ENCODE measurements around the gene CRACR2A. TPM values are rescaled to one million over a fixed set of nuclear protein-coding genes. Genes with fewer than 3 reads are reported as not detected.

Gene CRACR2A
- total RNA-seq, 4 donors from 2014 or later, result 1.2 to 7.9 (median 2.2) TPM

- H3K9me3 ChIP-seq, result no peaks in the 10 kb centered on the region
- H3K27ac ChIP-seq, result no peak overlapping the region
- DNase-seq, result no peak
- no peaks in the 10 kb centered on the region for H3K27me3 ChIP-seq
- intact Hi-C loops (cut with DNase I), result loop anchor here (5.0 kb wide), 1 partner anchor 387 kb away; no protein-coding TSS in a partner anchor
- H3K4me1 ChIP-seq, result no peaks in the 10 kb centered on the region
- WGBS, 2 donors, result 92 to 93% methylated on average over 12 of the region's 12 CpGs
- H3K36me3 ChIP-seq, result no peaks in the 10 kb centered on the region
- H3K4me3 ChIP-seq (replicated peaks in 1 of 3), result no peak overlapping the region
- TF ChIP-seq POLR2A (IDR thresholded peaks at IDR 0.05) (no peak), CTCF (IDR thresholded peaks at IDR 0.05) (no peak)
These were observed 68.4 kb downstream of the CRACR2A start for GRCh38 chr12:3684449-3685051.

- no peak for TF ChIP-seq POLR2A (IDR thresholded peaks at IDR 0.05)
- no peak for TF ChIP-seq CTCF (IDR thresholded peaks at IDR 0.05)
- Histone ChIP-seq H3K27me3 (no peaks in the 10 kb centered on the region), H3K4me1 (no peaks in the 10 kb centered on the region), H3K9me3 (no peaks in the 10 kb centered on the region), H3K36me3 (no peaks in the 10 kb centered on the region), H3K4me3 (replicated peaks in 1 of 3) (no peak overlapping the region), H3K27ac (no peak overlapping the region)
- intact Hi-C loops (cut with DNase I), result loop anchor here (5.0 kb wide), 1 partner anchor 386 kb away; no protein-coding TSS in a partner anchor
- DNase-seq, result no peak
- 82 to 92% methylated on average over 4 of the region's 4 CpGs for WGBS, 2 donors
These were observed 69.2 kb downstream of the CRACR2A start for GRCh38 chr12:3683670-3684069.

- Histone ChIP-seq H3K36me3 (no peaks in the 10 kb centered on the region), H3K4me3 (replicated peaks in 1 of 3) (no peak overlapping the region), H3K4me1 (no peaks in the 10 kb centered on the region), H3K27ac (no peak overlapping the region), H3K9me3 (no peaks in the 10 kb centered on the region), H3K27me3 (no peaks in the 10 kb centered on the region)
- TF ChIP-seq CTCF (IDR thresholded peaks at IDR 0.05), result no peak
- TF ChIP-seq POLR2A (IDR thresholded peaks at IDR 0.05), result no peak
- WGBS, 2 donors, result 86 to 88% methylated on average over 6 of the region's 6 CpGs
- no peak for DNase-seq
- intact Hi-C loops (cut with DNase I), result loop anchor here (5.0 kb wide), 1 partner anchor 384 kb away; no protein-coding TSS in a partner anchor
These were observed 71.3 kb downstream of the CRACR2A start for GRCh38 chr12:3681595-3682061.

- H3K9me3 ChIP-seq, result no peaks in the 10 kb centered on the region
- 66 to 68% methylated on average over 8 of the region's 8 CpGs for WGBS, 2 donors
- intact Hi-C loops (cut with DNase I), result loop anchor here (5.0 kb wide), 1 partner anchor 384 kb away; no protein-coding TSS in a partner anchor
- H3K27ac ChIP-seq, result no peak overlapping the region
- TF ChIP-seq POLR2A (IDR thresholded peaks at IDR 0.05), result no peak
- peak in 4 of 6 experiments; percentile 18 to 51 (median 38) for TF ChIP-seq CTCF (IDR thresholded peaks at IDR 0.05)
- no peaks in the 10 kb centered on the region for H3K36me3 ChIP-seq
- peak; percentile 71 to 78 for DNase-seq
- no peak overlapping the region for H3K4me3 ChIP-seq (replicated peaks in 1 of 3)
- no peaks in the 10 kb centered on the region for H3K4me1 ChIP-seq
- H3K27me3 ChIP-seq, result no peaks in the 10 kb centered on the region
These were observed 71.9 kb downstream of the CRACR2A start for GRCh38 chr12:3680919-3681594.

- Histone ChIP-seq H3K4me3 (replicated peaks in 1 of 3) (no peak overlapping the region), H3K4me1 (no peaks in the 10 kb centered on the region), H3K27ac (no peak overlapping the region), H3K36me3 (no peaks in the 10 kb centered on the region), H3K9me3 (no peaks in the 10 kb centered on the region), H3K27me3 (no peaks in the 10 kb centered on the region)
- DNase-seq, result no peak
- WGBS, 2 donors, result 85 to 98% methylated on average over 3 of the region's 3 CpGs
- TF ChIP-seq POLR2A (IDR thresholded peaks at IDR 0.05) (no peak), CTCF (IDR thresholded peaks at IDR 0.05) (no peak)
- intact Hi-C loops (cut with DNase I), result loop anchor here (5.0 kb wide), 1 partner anchor 383 kb away; no protein-coding TSS in a partner anchor
These were observed 73.1 kb downstream of the CRACR2A start for GRCh38 chr12:3679831-3680230.
